ENCODE data around the gene GALNT14.

Gene GALNT14

GRCh38 chr2:30974092-30974491, 164.1 kb downstream of the GALNT14 start:
- Histone ChIP-seq H3K9me3 (no peaks in the 10 kb centered on the region), H3K27me3 (no peaks in the 10 kb centered on the region), H3K36me3 (peaks cover 5% of the 10 kb centered on the region), H3K27ac (no peak overlapping the region), H3K4me1 (ENCODE audit: control insufficient read depth in 1 of 2, insufficient read depth in 1 of 2, low read depth in 1 of 2, low read length in 1 of 2) (peaks cover 14 to 22% of the 10 kb centered on the region in 2 experiments), H3K4me3 (ENCODE audit: low read depth in 1 of 2, low read length in 1 of 2) (no peak overlapping the region)
- no peak for TF ChIP-seq CTCF (IDR thresholded peaks at IDR 0.05)

- H3K36me3 ChIP-seq, result peaks cover 8% of the 10 kb centered on the region
Observed at GRCh38 chr2:30971231-30972025, 166.8 kb downstream of the GALNT14 start.

GRCh38 chr2:30968660-30969397, 169.4 kb downstream of the GALNT14 start:
- no peak overlapping the region for H3K4me3 ChIP-seq (ENCODE audit: low read depth in 1 of 2, low read length in 1 of 2)

More at GRCh38 chr2:30971231-30972025, 166.8 kb downstream of the GALNT14 start:
- no peak overlapping the region for H3K27ac ChIP-seq
- TF ChIP-seq CTCF (IDR thresholded peaks at IDR 0.05), result no peak
- no peaks in the 10 kb centered on the region for H3K9me3 ChIP-seq
- H3K27me3 ChIP-seq, result no peaks in the 10 kb centered on the region
- no peak overlapping the region for H3K4me3 ChIP-seq (ENCODE audit: low read depth in 1 of 2, low read length in 1 of 2)
- H3K4me1 ChIP-seq (ENCODE audit: control insufficient read depth in 1 of 2, insufficient read depth in 1 of 2, low read depth in 1 of 2, low read length in 1 of 2), result no peaks in the 10 kb centered on the region

GRCh38 chr2:30966786-30967185, 171.5 kb downstream of the GALNT14 start:
- H3K27me3 ChIP-seq, result no peaks in the 10 kb centered on the region

More at GRCh38 chr2:30968660-30969397, 169.4 kb downstream of the GALNT14 start:
- Histone ChIP-seq H3K4me1 (ENCODE audit: control insufficient read depth in 1 of 2, insufficient read depth in 1 of 2, low read depth in 1 of 2, low read length in 1 of 2) (no peaks in the 10 kb centered on the region), H3K36me3 (peaks cover 26% of the 10 kb centered on the region), H3K27ac (no peak overlapping the region), H3K27me3 (no peaks in the 10 kb centered on the region), H3K9me3 (no peaks in the 10 kb centered on the region)
- TF ChIP-seq CTCF (IDR thresholded peaks at IDR 0.05), result no peak

GRCh38 chr2:30965022-30965531, 173.2 kb downstream of the GALNT14 start:
- Histone ChIP-seq H3K27me3 (no peaks in the 10 kb centered on the region), H3K9me3 (no peaks in the 10 kb centered on the region), H3K4me3 (ENCODE audit: low read depth in 1 of 2, low read length in 1 of 2) (no peak overlapping the region), H3K4me1 (ENCODE audit: control insufficient read depth in 1 of 2, insufficient read depth in 1 of 2, low read depth in 1 of 2, low read length in 1 of 2) (no peaks in the 10 kb centered on the region), H3K36me3 (peaks cover 25% of the 10 kb centered on the region), H3K27ac (no peak overlapping the region)
- TF ChIP-seq CTCF (IDR thresholded peaks at IDR 0.05), result no peak

More at GRCh38 chr2:30966786-30967185, 171.5 kb downstream of the GALNT14 start:
- Histone ChIP-seq H3K9me3 (no peaks in the 10 kb centered on the region), H3K27ac (no peak overlapping the region), H3K4me3 (ENCODE audit: low read depth in 1 of 2, low read length in 1 of 2) (no peak overlapping the region), H3K4me1 (ENCODE audit: control insufficient read depth in 1 of 2, insufficient read depth in 1 of 2, low read depth in 1 of 2, low read length in 1 of 2) (no peaks in the 10 kb centered on the region), H3K36me3 (peaks cover 28% of the 10 kb centered on the region)
- no peak for TF ChIP-seq CTCF (IDR thresholded peaks at IDR 0.05)

Measured in neutrophil (primary cell).